Measurements from ENCODE around the gene SHOC2.
A peak's percentile ranks its signal among the peaks of the same experiment; 100 is the strongest.

SHOC2 gene

DNA sequence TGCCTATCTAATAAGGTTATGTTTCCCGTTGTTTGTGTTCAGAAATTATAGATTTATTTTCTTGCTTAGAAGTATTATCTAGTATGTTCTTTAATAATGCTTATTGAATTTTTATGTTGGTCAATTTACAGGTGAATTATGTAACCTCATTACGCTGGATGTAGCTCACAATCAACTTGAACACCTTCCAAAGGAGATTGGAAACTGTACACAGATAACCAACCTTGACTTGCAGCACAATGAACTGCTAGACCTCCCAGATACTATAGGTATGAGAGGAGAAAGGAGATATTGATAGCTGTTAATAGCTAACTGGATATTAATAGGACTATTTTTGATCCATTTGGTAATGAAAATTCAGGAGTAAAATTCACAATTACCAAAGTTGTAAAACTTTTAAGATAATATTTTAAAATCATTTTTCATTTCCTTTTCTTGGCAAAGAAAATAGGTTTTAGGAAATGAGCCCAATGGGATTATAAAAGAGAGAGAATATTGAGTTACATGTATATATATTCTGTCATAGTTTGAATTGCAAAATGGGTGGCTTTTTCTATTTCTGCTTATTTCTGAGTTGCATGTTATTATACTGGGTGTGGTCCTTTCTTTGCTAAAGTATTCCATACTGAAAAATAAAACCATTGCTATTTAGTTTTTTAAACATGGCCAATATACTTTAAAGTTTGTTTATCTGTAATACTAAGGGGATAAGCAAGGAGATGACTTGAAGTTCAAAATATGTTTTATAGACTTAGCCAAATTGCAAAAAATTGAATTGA lies 66.3 kb downstream of the SHOC2 start:
- DNase-seq: no peak

DNA sequence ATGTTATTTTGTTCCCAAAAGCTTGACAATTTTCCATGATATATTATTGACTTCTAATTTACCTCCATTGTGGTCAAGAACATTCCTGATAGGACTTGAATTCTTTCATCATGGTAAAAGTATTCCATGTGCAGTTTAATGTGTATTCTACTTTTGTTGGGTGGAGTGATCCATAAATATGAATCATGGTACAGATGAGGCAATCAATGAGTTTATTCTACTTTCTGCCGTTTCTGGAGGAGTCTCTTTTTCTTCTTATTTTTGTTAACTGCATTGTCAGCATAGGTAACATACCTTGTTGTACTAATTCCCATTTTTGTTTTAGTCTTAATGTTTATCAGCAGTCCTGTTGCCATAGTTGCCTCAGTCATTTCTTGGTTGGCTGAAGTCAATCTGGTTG lies 69.6 kb downstream of the SHOC2 start:
- no peak for DNase-seq

DNA sequence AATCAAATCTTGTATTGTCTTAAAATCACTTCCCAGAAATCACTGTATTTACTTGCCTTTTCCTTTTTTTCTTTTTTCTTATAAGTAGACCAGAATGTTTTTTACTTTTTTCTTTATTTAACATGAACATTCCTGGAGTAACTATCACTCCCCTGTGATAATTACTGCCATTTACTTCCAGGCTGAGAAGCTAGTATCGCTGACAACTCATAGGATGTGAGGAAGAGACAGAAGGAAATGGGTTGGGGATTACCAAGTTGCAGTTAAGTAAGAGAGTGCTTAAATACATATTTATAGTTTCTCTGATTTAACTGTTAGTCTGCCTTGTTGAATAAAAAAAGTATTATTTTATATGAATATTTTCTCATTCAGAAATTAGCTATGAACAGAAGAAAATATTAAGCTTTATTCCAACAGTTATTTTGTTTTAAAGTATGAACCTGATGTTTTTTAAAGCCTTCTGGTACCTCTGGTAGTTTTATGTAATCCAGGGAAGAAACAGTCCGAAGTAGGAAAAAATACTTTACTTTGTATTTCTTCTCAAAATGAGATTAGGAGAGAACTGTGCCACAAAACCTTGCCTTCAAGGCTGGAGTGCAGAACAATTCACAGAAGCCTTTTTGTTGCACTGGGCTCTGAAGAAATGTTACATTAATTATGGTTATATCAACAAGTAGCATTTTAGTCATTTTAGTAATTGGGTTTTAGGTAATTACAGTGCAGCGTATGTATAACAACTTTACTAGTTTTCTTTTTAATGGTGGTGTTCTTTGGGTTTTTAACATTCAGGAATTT lies 72.8 kb downstream of the SHOC2 start:
- DNase-seq: no peak

DNA sequence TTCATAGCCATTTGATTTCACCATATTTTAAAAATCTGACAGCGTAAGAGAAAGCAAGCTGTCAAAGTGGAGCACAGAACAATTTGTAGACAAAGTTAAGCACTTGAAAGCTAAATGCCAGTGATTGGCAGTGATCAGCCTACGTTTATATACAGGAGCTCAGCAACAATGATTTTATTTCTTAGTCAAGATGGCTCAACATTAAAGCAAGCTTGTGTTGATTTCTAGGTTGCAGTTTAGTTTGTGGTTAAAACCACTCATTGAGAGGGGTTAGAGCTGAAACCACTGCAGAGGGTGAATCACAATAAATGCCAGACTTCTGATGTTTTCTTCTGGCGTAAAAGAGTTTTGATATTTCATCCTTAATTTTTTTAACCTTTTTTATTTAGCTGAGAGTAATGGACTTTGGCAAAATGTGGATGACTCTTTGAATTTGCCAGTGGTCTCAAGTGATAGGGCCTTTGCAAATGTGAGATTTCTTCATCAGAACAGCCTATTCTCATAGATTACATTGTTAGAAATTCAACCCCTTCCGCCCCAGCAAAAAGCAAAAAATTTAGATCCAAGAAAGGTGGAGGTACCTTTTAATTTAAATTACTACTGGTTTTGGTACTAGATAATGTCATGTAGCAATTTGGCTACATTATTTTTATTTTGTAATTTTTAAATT lies 73.8 kb downstream of the SHOC2 start:
- peak in 1 of 2 donors; percentile 14 for DNase-seq

DNA sequence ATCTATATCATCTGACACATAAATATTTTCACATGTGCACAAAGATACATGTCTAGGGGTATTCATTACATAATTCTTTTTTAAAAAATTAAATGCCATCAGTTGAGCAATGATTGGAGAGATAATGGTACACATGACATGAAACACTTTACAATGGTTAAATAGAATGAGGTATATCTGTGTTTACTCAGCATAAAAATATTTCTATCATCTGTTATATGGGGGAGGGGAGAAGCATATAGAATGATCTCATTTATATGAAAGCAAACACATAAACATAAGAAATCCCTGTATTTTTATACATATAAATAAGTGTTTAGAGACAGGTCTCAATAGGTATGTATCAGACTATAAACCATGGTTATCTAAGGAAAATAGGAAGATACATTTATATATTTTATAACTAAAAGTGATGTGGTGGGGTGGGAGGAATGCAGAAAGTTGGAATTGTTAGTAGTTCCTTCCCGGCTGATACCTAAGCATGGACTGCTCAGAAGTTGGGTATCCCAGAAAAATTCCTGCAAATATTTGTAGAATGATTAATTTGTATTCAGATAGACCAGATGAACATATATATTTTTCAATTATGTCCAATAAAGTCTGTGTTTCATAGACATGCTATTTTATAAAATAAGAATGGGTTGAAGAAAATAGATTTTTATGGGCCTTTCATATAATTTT lies 75.1 kb downstream of the SHOC2 start:
- no peak for DNase-seq

DNA sequence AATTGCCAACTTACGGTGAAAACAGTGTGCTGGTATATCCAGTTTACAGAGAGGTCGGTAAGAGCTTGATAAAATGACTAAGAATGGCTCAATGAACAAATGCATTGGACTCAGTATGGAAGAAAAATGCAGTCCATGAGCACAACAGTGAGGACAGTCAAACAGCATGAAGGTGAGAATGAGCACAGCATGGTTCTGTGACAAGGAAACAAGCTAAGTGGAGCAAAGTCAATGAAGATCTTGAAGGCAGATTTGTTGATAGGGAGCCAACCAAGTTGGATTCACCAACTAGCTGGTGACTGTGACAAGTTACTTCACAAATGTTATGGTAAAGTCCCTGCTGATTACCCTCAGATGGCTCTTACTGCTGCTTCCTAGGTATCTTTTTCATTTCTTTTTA lies 75.9 kb downstream of the SHOC2 start:
- DNase-seq: no peak

DNA sequence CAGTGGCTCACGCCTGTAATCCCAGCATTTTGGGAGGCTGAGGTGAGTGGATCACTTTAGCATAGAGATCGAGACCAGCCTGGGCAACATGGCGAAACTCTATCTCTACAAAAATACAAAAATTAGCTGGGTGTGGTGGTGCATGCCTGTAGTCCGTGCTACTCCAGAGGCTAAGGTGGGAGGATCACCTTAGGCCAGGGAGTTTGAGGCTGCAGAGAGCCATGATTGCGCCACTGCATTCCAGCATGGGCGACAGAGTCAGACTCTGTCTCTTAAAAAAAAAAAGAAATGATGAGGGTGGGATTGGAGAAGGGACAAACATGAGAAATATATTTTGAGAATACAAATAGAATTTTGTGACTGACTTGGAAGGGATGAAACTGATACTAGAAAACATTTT lies 76.9 kb downstream of the SHOC2 start:
- DNase-seq: no peak

DNA sequence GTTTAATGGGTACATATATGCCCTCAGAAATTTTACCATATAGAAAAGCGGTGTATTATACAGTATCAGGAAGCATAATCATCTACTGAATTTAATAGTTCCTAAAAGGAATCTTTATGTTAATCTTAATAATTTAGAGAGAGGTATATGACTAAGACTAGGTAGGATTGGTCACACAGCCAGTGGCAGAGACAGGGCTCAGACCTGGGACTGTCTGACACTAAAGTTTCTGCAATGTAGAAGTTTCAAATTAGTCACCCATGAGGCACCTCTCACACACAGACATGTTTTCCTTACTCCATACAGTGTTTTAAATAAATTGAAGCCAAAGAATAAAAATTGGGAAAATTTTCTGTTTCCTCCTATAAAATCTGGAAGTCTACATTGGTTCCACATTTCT lies 84.6 kb downstream of the SHOC2 start:
- DNase-seq: no peak

DNA sequence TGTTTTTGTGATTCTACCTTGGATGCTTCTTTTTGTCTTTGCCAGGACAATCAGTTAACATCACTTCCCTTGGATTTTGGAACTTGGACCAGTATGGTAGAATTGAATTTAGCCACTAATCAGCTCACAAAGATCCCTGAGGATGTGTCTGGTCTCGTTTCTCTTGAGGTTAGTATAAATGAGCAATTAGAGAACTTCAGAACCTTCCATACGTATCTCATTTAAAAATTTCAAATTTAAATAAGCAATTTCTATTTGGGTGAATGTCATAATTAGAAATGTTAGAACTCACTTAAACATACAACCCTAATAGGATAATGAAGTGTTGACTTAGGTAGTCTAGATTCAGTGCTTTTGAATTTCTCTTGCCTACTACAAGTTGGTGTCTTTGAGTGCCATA lies 88.1 kb downstream of the SHOC2 start:
- DNase-seq: no peak

DNA sequence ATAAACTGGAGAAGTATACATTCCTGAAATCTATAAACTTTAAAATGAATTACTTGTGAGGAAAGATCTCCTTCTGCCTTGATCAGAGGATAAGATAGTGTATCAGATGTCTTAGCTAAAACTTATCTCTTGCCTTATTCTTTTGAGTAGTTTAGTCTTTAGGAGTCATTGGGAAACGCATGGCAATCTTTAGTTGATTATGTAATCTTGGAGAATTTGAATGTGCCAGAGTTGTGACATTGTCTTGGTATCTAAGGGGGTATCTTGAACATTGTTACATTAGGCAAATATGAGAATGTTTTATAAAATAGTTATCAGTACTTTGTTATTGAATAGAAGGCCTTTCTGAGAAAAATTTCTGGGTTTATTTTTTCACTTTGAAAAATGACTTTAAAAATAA lies 95.8 kb downstream of the SHOC2 start:
- DNase-seq: no peak

DNA sequence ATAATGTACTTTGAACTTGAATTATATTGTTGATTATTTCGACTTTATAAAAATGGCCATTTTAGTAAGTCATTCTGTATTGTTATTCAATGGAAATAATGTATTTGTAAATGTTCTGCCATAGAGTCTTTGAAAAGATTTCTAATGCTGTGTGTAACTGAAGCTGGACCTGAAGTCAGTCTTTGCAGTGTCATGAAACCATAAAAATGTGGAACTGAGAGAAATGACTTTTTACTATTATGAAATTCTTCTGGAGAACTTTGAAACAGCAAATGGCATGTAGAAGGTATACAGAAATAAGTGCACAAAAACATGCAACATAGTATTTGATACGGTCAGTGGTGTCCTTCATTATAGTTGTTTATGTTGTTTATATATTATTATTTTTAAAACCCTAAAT lies 97.7 kb downstream of the SHOC2 start:
- DNase-seq: no peak

DNA sequence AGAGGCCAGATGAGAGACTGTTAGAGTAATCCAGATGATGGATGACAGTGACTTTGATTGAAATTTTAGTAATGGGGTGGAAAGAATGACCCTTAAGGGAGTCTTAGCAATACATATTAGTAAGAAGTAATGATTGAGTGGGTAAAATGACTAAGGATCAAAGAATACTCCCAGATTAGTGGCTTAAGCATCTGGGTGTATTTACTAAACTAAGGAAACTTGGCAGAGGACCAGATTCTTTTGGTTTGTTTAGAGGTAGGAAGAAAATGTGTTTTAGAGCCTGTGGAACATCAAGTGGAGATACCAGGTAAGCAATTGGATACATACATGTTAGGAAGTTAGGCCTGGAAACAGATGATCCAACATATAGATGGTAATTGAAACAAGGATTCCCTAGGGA lies 98.6 kb downstream of the SHOC2 start:
- DNase-seq: no peak

DNA sequence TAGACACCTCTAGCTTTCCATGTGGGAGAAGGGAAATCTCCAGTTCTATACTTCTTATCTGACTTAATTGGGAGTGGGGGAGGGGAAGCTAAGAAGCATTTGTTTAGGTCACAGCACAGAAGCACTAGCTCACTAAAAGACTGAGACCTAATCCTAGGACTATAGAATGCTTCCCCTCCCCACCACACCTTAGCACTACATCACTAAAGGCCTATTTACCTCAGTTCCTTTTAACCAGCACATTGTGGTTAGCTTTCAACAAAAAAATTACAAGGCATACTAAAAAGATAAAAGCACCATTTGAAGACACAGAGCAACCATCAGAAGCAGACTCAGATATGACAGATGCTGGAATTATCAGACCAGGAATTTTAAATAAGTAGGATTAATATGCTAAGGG lies 103.7 kb downstream of the SHOC2 start:
- no peak for DNase-seq

DNA sequence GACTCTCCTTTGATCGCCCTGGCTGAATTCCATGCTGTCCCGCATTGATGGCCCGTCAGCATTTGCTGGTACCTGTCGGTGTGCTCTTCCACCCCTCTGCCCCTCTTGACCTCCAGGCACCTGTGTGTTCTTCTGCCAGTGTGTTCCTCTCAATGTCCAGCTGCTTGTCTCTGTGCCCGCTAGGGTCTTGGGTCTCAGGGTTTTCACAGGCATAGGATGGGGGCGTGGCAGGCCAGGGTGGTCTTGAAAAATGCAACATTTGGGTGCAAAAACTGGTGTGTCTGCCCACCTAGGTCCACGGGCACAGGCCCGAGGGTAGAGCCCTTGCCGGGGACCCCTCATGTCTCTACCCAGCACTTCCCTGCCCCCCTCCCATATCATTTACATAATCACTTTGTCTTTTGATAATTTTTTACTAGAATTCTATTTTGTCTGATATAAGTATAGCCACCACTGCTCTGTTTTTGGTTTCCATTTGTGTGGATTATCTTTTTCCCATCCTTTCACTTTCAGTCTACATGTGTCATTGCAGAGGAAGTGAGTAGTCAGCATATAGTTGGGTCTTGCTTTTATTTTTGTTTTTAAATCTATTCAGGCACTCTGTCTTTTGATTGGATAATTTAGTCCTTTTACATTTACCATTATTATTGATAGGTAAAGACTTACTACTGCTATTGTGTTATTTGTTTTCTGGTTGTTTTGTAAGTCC lies 110.8 kb downstream of the SHOC2 start:
- DNase-seq: no peak

DNA sequence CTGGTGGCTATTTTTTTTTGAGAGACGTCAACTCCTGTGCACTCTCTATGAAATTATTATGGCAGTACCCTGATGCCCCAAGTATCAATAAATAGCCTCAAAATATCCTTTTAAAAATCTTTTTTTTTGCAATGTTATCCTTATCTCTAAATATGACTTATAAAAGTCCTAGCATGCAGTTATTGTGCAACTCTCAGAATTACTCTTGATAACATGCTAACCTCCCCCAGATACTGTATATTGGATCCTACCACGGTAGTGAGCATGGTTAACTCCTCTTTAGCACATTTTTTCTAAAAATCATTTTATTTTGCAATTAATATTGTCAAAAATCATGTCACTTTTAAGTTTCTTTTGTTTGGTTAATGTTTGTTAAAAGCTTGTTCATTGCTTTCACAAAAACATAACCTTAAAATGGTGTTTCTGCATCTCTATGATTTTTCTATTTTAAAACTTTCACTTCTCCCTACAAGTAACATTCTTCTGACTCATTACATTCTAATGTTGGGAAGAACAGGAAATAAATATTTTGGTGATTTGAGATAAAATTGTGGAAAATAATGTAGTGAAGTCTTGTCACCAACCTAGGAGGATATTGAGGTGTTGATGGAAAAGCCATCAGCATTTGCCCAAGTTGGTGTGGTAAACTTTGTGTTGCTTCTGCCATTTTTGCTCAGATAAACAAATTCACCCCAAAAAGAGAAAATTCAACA lies 115.3 kb downstream of the SHOC2 start:
- DNase-seq: no peak

DNA sequence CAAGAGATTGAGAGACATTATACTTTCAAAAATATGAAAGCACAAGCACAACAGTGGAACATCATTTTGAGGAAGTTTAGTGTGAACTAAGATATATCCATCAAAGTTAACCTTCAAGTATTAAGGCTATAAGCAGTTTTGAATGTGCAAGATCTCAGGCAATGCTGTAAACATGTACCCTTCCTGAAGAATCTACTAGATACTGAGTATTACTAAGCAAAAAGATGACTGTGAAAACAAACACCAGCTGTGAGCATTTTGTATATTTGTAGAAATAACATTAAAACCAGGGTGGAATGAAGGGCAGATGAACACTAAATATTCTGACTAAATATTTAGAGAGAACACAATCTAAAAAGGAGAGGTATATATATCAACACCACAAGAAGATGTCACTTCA lies 116.1 kb downstream of the SHOC2 start:
- DNase-seq: no peak

DNA sequence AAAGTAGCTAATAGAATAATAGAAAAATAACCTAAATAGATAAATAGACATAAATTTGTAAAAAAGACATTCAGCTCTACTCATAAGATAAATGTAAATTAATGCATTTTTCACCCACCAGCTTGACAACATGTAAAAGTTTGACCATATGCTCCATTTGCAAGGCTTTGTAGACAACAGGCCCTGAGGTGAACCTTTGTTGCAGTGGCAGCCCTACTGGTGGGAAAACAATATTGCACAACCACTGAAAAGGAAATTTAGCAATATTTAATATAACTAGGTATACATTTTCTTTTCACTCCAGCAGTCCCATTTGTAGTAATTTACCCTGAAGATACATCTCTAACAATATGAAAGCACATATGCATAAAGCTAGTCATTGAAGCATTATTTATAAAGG lies 118.5 kb downstream of the SHOC2 start:
- DNase-seq: no peak

DNA sequence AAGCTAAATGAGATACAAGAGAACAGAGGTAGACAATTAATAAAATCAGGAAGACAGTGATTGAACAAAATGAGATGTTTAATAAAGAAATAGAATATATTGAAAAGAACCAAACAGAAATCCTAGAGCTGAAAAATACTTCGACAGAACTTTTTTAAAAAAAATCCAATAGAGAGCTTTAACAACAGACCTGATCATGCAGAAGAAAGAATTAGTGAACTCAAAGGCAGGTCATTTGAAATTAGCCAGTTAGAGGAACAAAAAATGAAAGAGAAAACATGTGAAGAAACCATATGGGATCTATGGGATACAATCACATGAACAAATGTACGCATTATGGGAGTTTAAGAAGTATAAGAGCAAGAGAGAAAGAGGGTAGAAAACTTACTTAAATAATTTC lies 120.1 kb downstream of the SHOC2 start:
- no peak for DNase-seq

DNA sequence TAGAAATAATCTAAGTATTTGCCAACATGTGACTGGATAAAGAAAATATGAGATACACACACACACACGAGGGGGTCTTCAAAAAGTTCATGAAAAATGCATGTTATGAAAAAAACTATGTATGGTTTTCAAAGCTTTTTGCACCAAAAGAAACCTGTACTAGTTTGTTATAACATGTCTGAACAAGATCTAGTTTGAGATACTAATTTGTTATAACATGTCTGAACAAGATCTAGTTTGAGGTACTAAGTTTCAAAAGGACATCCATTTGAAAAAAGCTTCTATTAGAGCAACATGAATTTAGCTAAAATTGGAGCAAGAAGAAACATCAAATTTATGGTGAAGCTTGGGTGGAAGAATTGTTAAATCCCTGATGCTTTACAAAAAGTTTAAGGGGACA lies 137.6 kb downstream of the SHOC2 start:
- DNase-seq: no peak

Data from activated CD4-positive, alpha-beta T cell treated with anti-CD3 and anti-CD28 coated beads for 4 hours (primary cell).